ENCODE data around the gene COL4A2. TPM values are rescaled to one million over a fixed set of nuclear protein-coding genes. Genes with fewer than 3 reads are reported as not detected.

COL4A2 gene
- total RNA-seq, 1 experiment from 2014 or later: 1.6 TPM

- H4K20me1 ChIP-seq (ENCODE audit: insufficient read depth): no peaks in the 10 kb centered on the region
- no peaks in the 10 kb centered on the region for H3K36me3 ChIP-seq (ENCODE audit: control insufficient read depth in 1 of 2, insufficient read depth in 2 of 2, low read length in 2 of 2)
- H3K4me3 ChIP-seq (replicated peaks in 1 of 2; ENCODE audit: low read depth in 1 of 2, low read length in 2 of 2): no peak overlapping the region
- no peaks in the 10 kb centered on the region for H3K79me2 ChIP-seq (ENCODE audit: insufficient read depth, low read length)
- POLR2A ChIA-PET: no interaction called here
- RAD21 ChIA-PET (ENCODE audit: low non-redundant PET in 1 of 2, low total read pairs in 2 of 2, uncharacterized antibody in 2 of 2, unreplicated experiment in 2 of 2): no interaction called here
- CTCF ChIA-PET: no interaction called here
- DNase-seq (ENCODE audit: low read depth, low spot score) (no peak), ATAC-seq (no peak)
- no peak for TF ChIP-seq POLR2A (IDR thresholded peaks at IDR 0.05; ENCODE audit: borderline replicate concordance, extremely low read depth, insufficient read depth, insufficient read length)
- no peak for TF ChIP-seq ZNF274 (IDR thresholded peaks at IDR 0.05; ENCODE audit: low read depth, low read length)
- no peak for TF ChIP-seq FOSL1 (IDR thresholded peaks at IDR 0.05; ENCODE audit: low read depth)
- TF ChIP-seq, protein P1, sequence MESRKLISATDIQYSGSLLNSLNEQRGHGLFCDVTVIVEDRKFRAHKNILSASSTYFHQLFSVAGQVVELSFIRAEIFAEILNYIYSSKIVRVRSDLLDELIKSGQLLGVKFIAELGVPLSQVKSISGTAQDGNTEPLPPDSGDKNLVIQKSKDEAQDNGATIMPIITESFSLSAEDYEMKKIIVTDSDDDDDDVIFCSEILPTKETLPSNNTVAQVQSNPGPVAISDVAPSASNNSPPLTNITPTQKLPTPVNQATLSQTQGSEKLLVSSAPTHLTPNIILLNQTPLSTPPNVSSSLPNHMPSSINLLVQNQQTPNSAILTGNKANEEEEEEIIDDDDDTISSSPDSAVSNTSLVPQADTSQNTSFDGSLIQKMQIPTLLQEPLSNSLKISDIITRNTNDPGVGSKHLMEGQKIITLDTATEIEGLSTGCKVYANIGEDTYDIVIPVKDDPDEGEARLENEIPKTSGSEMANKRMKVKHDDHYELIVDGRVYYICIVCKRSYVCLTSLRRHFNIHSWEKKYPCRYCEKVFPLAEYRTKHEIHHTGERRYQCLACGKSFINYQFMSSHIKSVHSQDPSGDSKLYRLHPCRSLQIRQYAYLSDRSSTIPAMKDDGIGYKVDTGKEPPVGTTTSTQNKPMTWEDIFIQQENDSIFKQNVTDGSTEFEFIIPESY (IDR thresholded peaks at IDR 0.05; ENCODE audit: extremely low read depth, insufficient replicate concordance, low read length): no peak
- no peak for TF ChIP-seq EZH2phosphoT487 (IDR thresholded peaks at IDR 0.05; ENCODE audit: borderline replicate concordance)
- TF ChIP-seq EGR1 (IDR thresholded peaks at IDR 0.05; ENCODE audit: low read depth): no peak
- TF ChIP-seq RAD21 (IDR thresholded peaks at IDR 0.05; ENCODE audit: low read depth): no peak
- no peak for TF ChIP-seq SIN3A (IDR thresholded peaks at IDR 0.05; ENCODE audit: low read depth)
- TF ChIP-seq CBX3 (IDR thresholded peaks at IDR 0.05; ENCODE audit: low read depth): no peak
- TF ChIP-seq JUND (IDR thresholded peaks at IDR 0.05): no peak
- TF ChIP-seq, protein P2, sequence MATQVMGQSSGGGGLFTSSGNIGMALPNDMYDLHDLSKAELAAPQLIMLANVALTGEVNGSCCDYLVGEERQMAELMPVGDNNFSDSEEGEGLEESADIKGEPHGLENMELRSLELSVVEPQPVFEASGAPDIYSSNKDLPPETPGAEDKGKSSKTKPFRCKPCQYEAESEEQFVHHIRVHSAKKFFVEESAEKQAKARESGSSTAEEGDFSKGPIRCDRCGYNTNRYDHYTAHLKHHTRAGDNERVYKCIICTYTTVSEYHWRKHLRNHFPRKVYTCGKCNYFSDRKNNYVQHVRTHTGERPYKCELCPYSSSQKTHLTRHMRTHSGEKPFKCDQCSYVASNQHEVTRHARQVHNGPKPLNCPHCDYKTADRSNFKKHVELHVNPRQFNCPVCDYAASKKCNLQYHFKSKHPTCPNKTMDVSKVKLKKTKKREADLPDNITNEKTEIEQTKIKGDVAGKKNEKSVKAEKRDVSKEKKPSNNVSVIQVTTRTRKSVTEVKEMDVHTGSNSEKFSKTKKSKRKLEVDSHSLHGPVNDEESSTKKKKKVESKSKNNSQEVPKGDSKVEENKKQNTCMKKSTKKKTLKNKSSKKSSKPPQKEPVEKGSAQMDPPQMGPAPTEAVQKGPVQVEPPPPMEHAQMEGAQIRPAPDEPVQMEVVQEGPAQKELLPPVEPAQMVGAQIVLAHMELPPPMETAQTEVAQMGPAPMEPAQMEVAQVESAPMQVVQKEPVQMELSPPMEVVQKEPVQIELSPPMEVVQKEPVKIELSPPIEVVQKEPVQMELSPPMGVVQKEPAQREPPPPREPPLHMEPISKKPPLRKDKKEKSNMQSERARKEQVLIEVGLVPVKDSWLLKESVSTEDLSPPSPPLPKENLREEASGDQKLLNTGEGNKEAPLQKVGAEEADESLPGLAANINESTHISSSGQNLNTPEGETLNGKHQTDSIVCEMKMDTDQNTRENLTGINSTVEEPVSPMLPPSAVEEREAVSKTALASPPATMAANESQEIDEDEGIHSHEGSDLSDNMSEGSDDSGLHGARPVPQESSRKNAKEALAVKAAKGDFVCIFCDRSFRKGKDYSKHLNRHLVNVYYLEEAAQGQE (IDR thresholded peaks at IDR 0.05; ENCODE audit: low read depth): no peak
- no peak for TF ChIP-seq YY1 (IDR thresholded peaks at IDR 0.05; ENCODE audit: extremely low read depth, insufficient replicate concordance, low read depth, low read length)
- TF ChIP-seq TCF7L2 (IDR thresholded peaks at IDR 0.05; ENCODE audit: borderline replicate concordance, extremely low read depth, insufficient read depth, insufficient read length): no peak
- no peak for TF ChIP-seq SP1 (IDR thresholded peaks at IDR 0.05; ENCODE audit: low read depth)
- TF ChIP-seq POLR2AphosphoS5 (IDR thresholded peaks at IDR 0.05; ENCODE audit: low read depth, low read length): no peak
- no peak for TF ChIP-seq ELF1 (IDR thresholded peaks at IDR 0.05; ENCODE audit: borderline replicate concordance, low read depth)
- TF ChIP-seq, protein P3, sequence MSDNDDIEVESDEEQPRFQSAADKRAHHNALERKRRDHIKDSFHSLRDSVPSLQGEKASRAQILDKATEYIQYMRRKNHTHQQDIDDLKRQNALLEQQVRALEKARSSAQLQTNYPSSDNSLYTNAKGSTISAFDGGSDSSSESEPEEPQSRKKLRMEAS (IDR thresholded peaks at IDR 0.05): no peak
- TF ChIP-seq, protein P4, sequence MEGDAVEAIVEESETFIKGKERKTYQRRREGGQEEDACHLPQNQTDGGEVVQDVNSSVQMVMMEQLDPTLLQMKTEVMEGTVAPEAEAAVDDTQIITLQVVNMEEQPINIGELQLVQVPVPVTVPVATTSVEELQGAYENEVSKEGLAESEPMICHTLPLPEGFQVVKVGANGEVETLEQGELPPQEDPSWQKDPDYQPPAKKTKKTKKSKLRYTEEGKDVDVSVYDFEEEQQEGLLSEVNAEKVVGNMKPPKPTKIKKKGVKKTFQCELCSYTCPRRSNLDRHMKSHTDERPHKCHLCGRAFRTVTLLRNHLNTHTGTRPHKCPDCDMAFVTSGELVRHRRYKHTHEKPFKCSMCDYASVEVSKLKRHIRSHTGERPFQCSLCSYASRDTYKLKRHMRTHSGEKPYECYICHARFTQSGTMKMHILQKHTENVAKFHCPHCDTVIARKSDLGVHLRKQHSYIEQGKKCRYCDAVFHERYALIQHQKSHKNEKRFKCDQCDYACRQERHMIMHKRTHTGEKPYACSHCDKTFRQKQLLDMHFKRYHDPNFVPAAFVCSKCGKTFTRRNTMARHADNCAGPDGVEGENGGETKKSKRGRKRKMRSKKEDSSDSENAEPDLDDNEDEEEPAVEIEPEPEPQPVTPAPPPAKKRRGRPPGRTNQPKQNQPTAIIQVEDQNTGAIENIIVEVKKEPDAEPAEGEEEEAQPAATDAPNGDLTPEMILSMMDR (IDR thresholded peaks at IDR 0.05 in 2 of 3, conservative IDR thresholded peaks at IDR 0.05 in 1 of 3; ENCODE audit: borderline replicate concordance in 1 of 3, insufficient read depth in 1 of 3, low read depth in 2 of 3, low read length in 2 of 3): no peak
- TF ChIP-seq CEBPB (IDR thresholded peaks at IDR 0.05; ENCODE audit: low read depth): no peak
- H3K4me2 ChIP-seq (ENCODE audit: low read length): peak overlapping the region; percentile 76; the same call in 1 of the 2 replicates
- no peaks in the 10 kb centered on the region for H3K27me3 ChIP-seq (ENCODE audit: insufficient read depth, low read length)
- intact Hi-C loops (cut with micrococcal nuclease): no loop called here
- no peak overlapping the region for H3K27ac ChIP-seq (ENCODE audit: low read depth, low read length)
- H3K9me3 ChIP-seq (ENCODE audit: control insufficient read depth in 1 of 2, insufficient read depth in 1 of 2, low read depth in 1 of 2, low read length in 2 of 2): no peaks in the 10 kb centered on the region
- peaks cover 22 to 36% of the 10 kb centered on the region in 2 experiments for H3K4me1 ChIP-seq (ENCODE audit: control insufficient read depth in 1 of 2, insufficient read depth in 2 of 2, low read length in 2 of 2)
- no peak overlapping the region for H2AFZ ChIP-seq (ENCODE audit: low read depth, low read length, poor library complexity, severe bottlenecking)
- no peaks in the 10 kb centered on the region for H3K9me2 ChIP-seq (ENCODE audit: insufficient read depth)
- H3K9ac ChIP-seq (ENCODE audit: low read length): no peak overlapping the region
- BruUV-seq (replicated peaks): no TSS peak
Observed at GRCh38 chr13:110447058-110447511, 140.0 kb downstream of the COL4A2 start.
